Cardiac muscle cell (in vitro differentiated cells and primary cell): ENCODE measurements around the gene ENPP3. TPM values are rescaled to one million over a fixed set of nuclear protein-coding genes. Genes with fewer than 3 reads are reported as not detected.
A peak's percentile ranks its signal among the peaks of the same experiment; 100 is the strongest.

ENCODE experiments used
- DNase-seq, 2 donors: peaks; one replicate each; pipeline versions ENCODE4 v3.0.0 to v3.0.0-alpha.2; 2010 to 2017; ENCODE audit warnings: low read depth in 1 of 2, low spot score in 1 of 2
- H3K27ac ChIP-seq: fragments of 200-600 bp; sonication (generic); 2 replicates; pipeline ENCODE4 v1.5.1; 2016
- H3K27me3 ChIP-seq: fragments of 200-600 bp; sonication (generic); 2 replicates; pipeline ENCODE4 v1.6.0; 2016; ENCODE audit warnings: control low read depth
- H3K36me3 ChIP-seq: fragments of 200-600 bp; sonication (generic); 2 replicates; pipeline ENCODE4 v1.5.1; 2016; ENCODE audit warnings: control low read depth
- H3K4me1 ChIP-seq: fragments of 200-600 bp; sonication (generic); 2 replicates; pipeline ENCODE4 v1.8.1; 2017; ENCODE audit warnings: low read depth, mild to moderate bottlenecking, mixed run types
- H3K4me3 ChIP-seq: fragments of 200-600 bp; sonication (generic); 2 replicates; pipeline ENCODE4 v1.5.1; 2016; ENCODE audit warnings: mild to moderate bottlenecking
- H3K9me3 ChIP-seq: fragments of 200-600 bp; sonication (generic); 2 replicates; pipeline ENCODE4 v1.5.1; 2017; ENCODE audit warnings: low read depth, mild to moderate bottlenecking, control low read depth
- CTCF ChIP-seq: IDR thresholded peaks from 2 replicates; pipeline ENCODE4 v1.5.1; 2012; ENCODE audit warnings: low read depth, mild to moderate bottlenecking, low read length
- polyA plus RNA-seq: library from polyadenylated mRNA; unstranded; fragments of >200 nt; fragmentation: Nextera tagmentation; extraction: Ambion mirVana; gene quantifications from 2 replicates; pipeline ENCODE4 v1.2.1, GENCODE V29; 2016
- total RNA-seq: library from RNA; depleted of rRNA; stranded (reverse); fragments of >200 nt; gene quantifications from 2 replicates; pipeline ENCODE4 v1.2.3, GENCODE V29; 2016

Gene ENPP3
- total and polyA plus RNA-seq, 2 experiments from 2014 or later, result 0.07 to 0.09 TPM

- Histone ChIP-seq H3K27ac (no peak overlapping the region), H3K4me3 (no peak overlapping the region), H3K36me3 (peaks cover 61% of the 10 kb centered on the region), H3K9me3 (no peaks in the 10 kb centered on the region), H3K4me1 (peaks cover 13% of the 10 kb centered on the region), H3K27me3 (no peaks in the 10 kb centered on the region)
- peak in 1 of 2 donors; percentile 9 for DNase-seq
- TF ChIP-seq CTCF, result peak; percentile 39
Observed at GRCh38 chr6:131597446-131597845, 39.7 kb upstream of the ENPP3 start.

GRCh38 chr6:131600716-131601115, 36.4 kb upstream of the ENPP3 start:
- peak in 1 of 2 donors; percentile 57 for DNase-seq
- Histone ChIP-seq H3K9me3 (no peaks in the 10 kb centered on the region), H3K4me1 (peaks cover 13% of the 10 kb centered on the region), H3K27ac (peak overlapping the region; percentile 33), H3K27me3 (no peaks in the 10 kb centered on the region), H3K4me3 (no peak overlapping the region), H3K36me3 (peaks cover 63% of the 10 kb centered on the region)
- TF ChIP-seq CTCF, result no peak

GRCh38 chr6:131602781-131603312, 34.3 kb upstream of the ENPP3 start:
- H3K4me3 ChIP-seq, result no peak overlapping the region
- no peak overlapping the region for H3K27ac ChIP-seq
- peaks cover 13% of the 10 kb centered on the region for H3K4me1 ChIP-seq
- no peak for TF ChIP-seq CTCF
- H3K27me3 ChIP-seq, result no peaks in the 10 kb centered on the region
- H3K9me3 ChIP-seq, result no peaks in the 10 kb centered on the region
- peaks cover 63% of the 10 kb centered on the region for H3K36me3 ChIP-seq
- peak in 1 of 2 donors; percentile 67 for DNase-seq

- peaks cover 68% of the 10 kb centered on the region for H3K36me3 ChIP-seq
Observed at GRCh38 chr6:131613296-131613925, 23.7 kb upstream of the ENPP3 start.

GRCh38 chr6:131615275-131615674, 21.8 kb upstream of the ENPP3 start:
- DNase-seq, result no peak
- Histone ChIP-seq H3K4me1 (peaks cover 8% of the 10 kb centered on the region), H3K9me3 (no peaks in the 10 kb centered on the region), H3K27me3 (no peaks in the 10 kb centered on the region), H3K27ac (no peak overlapping the region), H3K4me3 (no peak overlapping the region), H3K36me3 (peaks cover 72% of the 10 kb centered on the region)
- no peak for TF ChIP-seq CTCF

More at GRCh38 chr6:131613296-131613925, 23.7 kb upstream of the ENPP3 start:
- H3K9me3 ChIP-seq, result no peaks in the 10 kb centered on the region
- H3K4me3 ChIP-seq, result no peak overlapping the region
- no peak for DNase-seq
- peaks cover 8% of the 10 kb centered on the region for H3K4me1 ChIP-seq
- H3K27me3 ChIP-seq, result no peaks in the 10 kb centered on the region
- no peak overlapping the region for H3K27ac ChIP-seq
- TF ChIP-seq CTCF, result no peak
